ENCODE measurements around the gene MUC5AC.

GRCh38 chr11:1237851-1238250 is 80.1 kb downstream of the MUC5AC start:
- no peak for TF ChIP-seq CTCF (conservative IDR thresholded peaks at IDR 0.05; ENCODE audit: low read length)
- TF ChIP-seq EZH2phosphoT487 (IDR thresholded peaks at IDR 0.05; ENCODE audit: borderline replicate concordance, low read depth, low read length), result no peak

Measured in OCI-LY7 (cell line).